HepG2 (cell line): Measurements from ENCODE around the gene NMT2. TPM values are rescaled to one million over a fixed set of nuclear protein-coding genes. Genes with fewer than 3 reads are reported as not detected.
A peak's percentile ranks its signal among the peaks of the same experiment; 100 is the strongest.

ENCODE experiments used
- ATAC-seq: fragments of 200-7000 bp; cut with Tn5 transposase; 3 replicates; pipeline ENCODE4 v1.9.1; 2020; ENCODE audit warnings: mild to moderate bottlenecking, moderate library complexity
- BruUV-seq: library from RNA; stranded (reverse); fragments of 400-500 nt; replicated peaks from 2 replicates; lab custom pipeline; 2021; lab: Mats Ljungman, UMichigan
- CTCF ChIA-PET: fragments of 300-600 bp; formaldehyde crosslinking; extraction: SDS; loops from one replicate; lab custom pipeline; 2021; ENCODE audit warnings: low total read pairs, inconsistent platforms, low intra/inter-chr PET ratio; lab: Yijun Ruan, JAX
- POLR2A ChIA-PET: fragments of 350-600 bp; sonication (Branson Sonifier 250); formaldehyde crosslinking; loops from one replicate; lab custom pipeline; 2020; ENCODE audit warnings: antibody characterized with exemption, inconsistent platforms; lab: Yijun Ruan, JAX
- DNase-seq: peaks from one replicate; pipeline ENCODE4 v3.0.0-alpha.2; 2015; ENCODE audit warnings: low spot score
- FAIRE-seq: peaks from 3 replicates; lab custom pipeline; 2011; peaks lifted over from hg19 to GRCh38; lab: Jason Lieb, UNC
- H2AFZ ChIP-seq: one replicate; pipeline ENCODE4 v1.6.1; 2011; ENCODE audit warnings: low read length, inconsistent platforms
- H3K27ac ChIP-seq: fragments of 300-600 bp; 3 replicates; pipeline ENCODE4 v1.8.0; 2011; ENCODE audit warnings: mixed run types, mild to moderate bottlenecking, mixed read lengths, low read length, inconsistent platforms; ENCODE audit not compliant: insufficient read depth; ENCODE audit errors: extremely low read length
- H3K27me3 ChIP-seq, 2 experiments: fragments of 200-600 bp in 1 of 2; 2 replicates in 1 of 2; 3 replicates in 1 of 2; pipeline versions ENCODE4 v1.6.0 to v1.8.0; 2011; ENCODE audit warnings: low read length in 2 of 2, mild to moderate bottlenecking in 2 of 2, moderate library complexity in 2 of 2, inconsistent platforms in 1 of 2; ENCODE audit not compliant: insufficient read depth in 2 of 2, control insufficient read depth in 1 of 2
- H3K36me3 ChIP-seq, 2 experiments: fragments of 200-600 bp in 1 of 2; replicated peaks in 1 of 2; 2 replicates in 1 of 2; 3 replicates in 1 of 2; pipeline versions ENCODE4 v1.5.1 to v1.8.0; 2011; ENCODE audit warnings: low read length in 2 of 2, inconsistent platforms in 1 of 2; ENCODE audit not compliant: insufficient read depth in 2 of 2, control insufficient read depth in 1 of 2
- H3K4me1 ChIP-seq: 2 replicates; pipeline ENCODE4 v1.5.1; 2012; ENCODE audit warnings: low read length, inconsistent platforms; ENCODE audit not compliant: insufficient read depth
- H3K4me2 ChIP-seq: 2 replicates; pipeline ENCODE4 v1.6.0; 2011; ENCODE audit warnings: low read depth, low read length, inconsistent platforms
- H3K4me3 ChIP-seq, 3 experiments: fragments of 200-600 bp in 1 of 3; sonication (generic), shearing (Covaris generic) in 1 of 3; replicated peaks in 1 of 3; 2 replicates each; pipeline ENCODE4 v1.5.1; 2011 to 2016; ENCODE audit warnings: low read length in 3 of 3, inconsistent platforms in 2 of 3, low read depth in 2 of 3, mild to moderate bottlenecking in 2 of 3, control low read depth in 1 of 3, mixed read lengths in 1 of 3; ENCODE audit not compliant: insufficient read depth in 1 of 3
- H3K79me2 ChIP-seq: one replicate; pipeline ENCODE4 v1.6.1; 2011; ENCODE audit warnings: low read length, inconsistent platforms; ENCODE audit not compliant: insufficient read depth
- H3K9ac ChIP-seq: 2 replicates; pipeline ENCODE4 v1.6.0; 2011; ENCODE audit warnings: mild to moderate bottlenecking, low read depth, low read length, inconsistent platforms; ENCODE audit not compliant: insufficient read depth
- H3K9me3 ChIP-seq: 2 replicates; pipeline ENCODE4 v1.5.1; 2012; ENCODE audit warnings: mild to moderate bottlenecking, low read length
- H4K20me1 ChIP-seq: 2 replicates; pipeline ENCODE4 v1.6.0; 2011; ENCODE audit warnings: inconsistent platforms, mild to moderate bottlenecking, low read length, moderate library complexity; ENCODE audit not compliant: insufficient read depth
- HNRNPK ChIP-seq: fragments of 200-400 bp; formaldehyde crosslinking; IDR thresholded peaks from 2 replicates; pipeline ENCODE4 v1.6.1; 2018; ENCODE audit warnings: low read length, low read depth, moderate library complexity, mild to moderate bottlenecking; ENCODE audit not compliant: poor library complexity, severe bottlenecking
- KDM4B ChIP-seq: sonication (generic); formaldehyde crosslinking; IDR thresholded peaks from 2 replicates; pipeline ENCODE4 v1.4.0; 2020; ENCODE audit warnings: missing genetic modification reagents
- PCBP2 ChIP-seq: fragments of 200-400 bp; formaldehyde crosslinking; optimal IDR thresholded peaks from 2 replicates; pipeline ENCODE3; 2018; ENCODE audit warnings: low read length, low read depth; ENCODE audit not compliant: poor library complexity, severe bottlenecking
- ZNF18 ChIP-seq: sonication (generic); formaldehyde crosslinking; IDR thresholded peaks from 2 replicates; pipeline ENCODE4 v1.8.0; 2022; ENCODE audit warnings: mild to moderate bottlenecking, missing genetic modification reagents; ENCODE audit not compliant: insufficient replicate concordance
- WGBS: methylation state at CpG from one replicate; pipeline ENCODE4 v1.1.6; 2017; ENCODE audit warnings: low lambda C conversion rate; 5-methylcytosine and 5-hydroxymethylcytosine counted together
- in situ Hi-C: cut with HindIII; loops from 2 replicates; pipeline ENCODE4 v1.10.0; 2017; ENCODE audit warnings: low pct_unique_long_range_greater_than_20kb; ENCODE audit not compliant: extremely low pct_ligation_motif_present
- intact Hi-C: fragments of 100-400 bp; cut with micrococcal nuclease; formaldehyde crosslinking; loops from one replicate; pipeline ENCODE4 v1.10.0; 2022; ENCODE audit not compliant: unreplicated experiment
- polyA plus RNA-seq, 8 experiments: library from polyadenylated mRNA; depleted of rRNA in 3 of 8; stranded (reverse) in 7 of 8; unstranded in 1 of 8; fragments of >200 nt; fragmentation: Illumina TruSeq in 4 of 8; extraction: Trizol in 4 of 8; gene quantifications; 2 replicates each; pipeline versions ENCODE4 v1.2.1 to v1.2.3, GENCODE V29; 2011 to 2016; ENCODE audit warnings: low read depth in 4 of 8, missing spikeins in 1 of 8, mixed read lengths in 1 of 8; ENCODE audit not compliant: insufficient read depth in 1 of 8
- total RNA-seq, 5 experiments: library from RNA; depleted of rRNA; stranded (reverse); fragments of >200 nt; fragmentation: Illumina TruSeq; extraction: Trizol; gene quantifications; 2 replicates each; pipeline ENCODE4 v1.2.3, GENCODE V29; 2016; ENCODE audit warnings: low read depth in 1 of 5
- TF ChIP-seq, protein P1 (sequence below): sonication (generic); formaldehyde crosslinking; IDR thresholded peaks from 2 replicates; pipeline ENCODE4 v1.4.0; 2020; ENCODE audit warnings: mild to moderate bottlenecking, missing genetic modification reagents

The NMT2 gene
- total and polyA plus RNA-seq, 2 of the 13 experiments (the other 11 are each of a cell fraction or from before 2014, with no cell fraction given) = 10.1 to 23.8 TPM

- TF ChIP-seq, protein P1, sequence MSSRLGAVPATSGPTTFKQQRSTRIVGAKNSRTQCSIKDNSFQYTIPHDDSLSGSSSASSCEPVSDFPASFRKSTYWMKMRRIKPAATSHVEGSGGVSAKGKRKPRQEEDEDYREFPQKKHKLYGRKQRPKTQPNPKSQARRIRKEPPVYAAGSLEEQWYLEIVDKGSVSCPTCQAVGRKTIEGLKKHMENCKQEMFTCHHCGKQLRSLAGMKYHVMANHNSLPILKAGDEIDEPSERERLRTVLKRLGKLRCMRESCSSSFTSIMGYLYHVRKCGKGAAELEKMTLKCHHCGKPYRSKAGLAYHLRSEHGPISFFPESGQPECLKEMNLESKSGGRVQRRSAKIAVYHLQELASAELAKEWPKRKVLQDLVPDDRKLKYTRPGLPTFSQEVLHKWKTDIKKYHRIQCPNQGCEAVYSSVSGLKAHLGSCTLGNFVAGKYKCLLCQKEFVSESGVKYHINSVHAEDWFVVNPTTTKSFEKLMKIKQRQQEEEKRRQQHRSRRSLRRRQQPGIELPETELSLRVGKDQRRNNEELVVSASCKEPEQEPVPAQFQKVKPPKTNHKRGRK (CRISPR knock-in tag) = no peak
- no peak for TF ChIP-seq KDM4B (CRISPR knock-in tag)
These were observed 31.5 kb downstream of the NMT2 start (continued) for GRCh38 chr10:15137036-15137359.

DNA sequence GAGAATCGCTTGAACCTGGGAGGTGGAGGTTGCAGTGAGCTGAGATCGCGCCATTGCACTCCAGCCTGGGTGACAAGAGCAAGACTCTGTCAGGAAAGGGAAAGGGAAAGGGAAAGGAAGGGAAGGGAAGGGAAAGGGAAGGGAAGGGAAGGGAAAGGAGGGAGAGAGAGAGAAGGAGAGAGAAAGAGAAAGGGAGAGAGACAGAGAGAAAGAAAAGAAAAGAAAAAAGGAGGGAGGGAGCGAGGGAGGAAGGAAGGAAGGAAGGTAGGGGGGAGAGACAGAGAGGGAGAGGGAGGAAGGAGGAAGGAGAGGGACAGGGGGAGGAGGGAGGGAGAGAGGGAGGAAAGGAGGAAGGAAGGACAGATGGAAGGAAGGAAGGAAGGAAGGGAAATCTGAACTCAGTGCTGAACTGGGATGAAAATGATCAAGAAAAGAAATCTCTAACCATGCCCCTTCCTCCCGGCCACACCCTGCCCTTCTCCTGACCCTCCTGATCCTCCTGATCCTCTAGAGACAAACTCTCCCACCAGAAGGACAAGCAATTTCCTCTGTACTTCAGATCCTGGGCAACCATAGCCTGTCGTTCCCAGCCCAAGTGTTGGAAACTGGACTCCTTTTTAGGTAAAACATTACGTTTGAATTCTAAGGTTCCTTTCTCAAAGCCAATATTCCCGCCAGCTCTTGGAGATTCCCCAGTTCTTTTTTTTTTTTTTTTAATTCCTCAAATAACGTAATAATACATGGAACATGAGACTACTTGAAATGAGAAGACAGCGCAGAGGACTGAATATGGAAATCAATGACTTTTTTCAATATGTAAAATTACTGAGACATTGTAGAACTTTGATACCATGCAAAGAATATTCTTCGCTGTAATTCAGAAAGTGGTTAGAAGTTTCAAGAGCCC, 32.1 kb downstream of the NMT2 start:
- peak overlapping the region; percentile 13; the same call in 1 of the 2 replicates for H3K4me2 ChIP-seq
- intact Hi-C loops (no loop called here), in situ Hi-C loops (no loop called here)
- FAIRE-seq (no peak), ATAC-seq (no peak), DNase-seq (no peak)
- no peaks in the 10 kb centered on the region for H4K20me1 ChIP-seq
- WGBS = 96% methylated on average over 11 of the region's 11 CpGs
- no peak overlapping the region for H3K9ac ChIP-seq
- H3K4me3 ChIP-seq = no peak overlapping the region
- H3K9me3 ChIP-seq = no peaks in the 10 kb centered on the region
- ChIA-PET CTCF (no interaction called here), POLR2A (interaction anchor here (1.2 kb wide), 1 partner anchor 15 kb away, joined by 6 read pairs; no protein-coding TSS in a partner anchor)
- peak overlapping the region; percentile 31 for H3K27ac ChIP-seq
- no peak overlapping the region for H2AFZ ChIP-seq
- no peaks in the 10 kb centered on the region for H3K27me3 ChIP-seq
- no TSS peak for BruUV-seq
- peaks cover 13 to 43% of the 10 kb centered on the region in 2 experiments for H3K36me3 ChIP-seq
- peaks cover 29% of the 10 kb centered on the region for H3K4me1 ChIP-seq
- H3K79me2 ChIP-seq = no peaks in the 10 kb centered on the region
- peak; percentile 54 for TF ChIP-seq PCBP2
- peak; percentile 77 for TF ChIP-seq HNRNPK
- no peak for TF ChIP-seq ZNF18 (CRISPR knock-in tag)
